DOHH2 (cell line): ENCODE results near the gene PDHB.

ENCODE experiments used
- EZH2phosphoT487 ChIP-seq: fragments of 200-600 bp; sonication (generic); IDR thresholded peaks from 2 replicates; pipeline ENCODE4 v1.6.1; 2017; ENCODE audit warnings: borderline replicate concordance, mild to moderate bottlenecking, antibody characterized with exemption, low read length, moderate library complexity, mixed read lengths
- TF ChIP-seq, protein P1 (sequence below): fragments of 200-600 bp; sonication (generic); IDR thresholded peaks from one replicate; pipeline ENCODE4 v1.5.1; 2014; ENCODE audit warnings: antibody characterized with exemption, mild to moderate bottlenecking, low read depth, low read length; ENCODE audit not compliant: poor library complexity, severe bottlenecking

DNA sequence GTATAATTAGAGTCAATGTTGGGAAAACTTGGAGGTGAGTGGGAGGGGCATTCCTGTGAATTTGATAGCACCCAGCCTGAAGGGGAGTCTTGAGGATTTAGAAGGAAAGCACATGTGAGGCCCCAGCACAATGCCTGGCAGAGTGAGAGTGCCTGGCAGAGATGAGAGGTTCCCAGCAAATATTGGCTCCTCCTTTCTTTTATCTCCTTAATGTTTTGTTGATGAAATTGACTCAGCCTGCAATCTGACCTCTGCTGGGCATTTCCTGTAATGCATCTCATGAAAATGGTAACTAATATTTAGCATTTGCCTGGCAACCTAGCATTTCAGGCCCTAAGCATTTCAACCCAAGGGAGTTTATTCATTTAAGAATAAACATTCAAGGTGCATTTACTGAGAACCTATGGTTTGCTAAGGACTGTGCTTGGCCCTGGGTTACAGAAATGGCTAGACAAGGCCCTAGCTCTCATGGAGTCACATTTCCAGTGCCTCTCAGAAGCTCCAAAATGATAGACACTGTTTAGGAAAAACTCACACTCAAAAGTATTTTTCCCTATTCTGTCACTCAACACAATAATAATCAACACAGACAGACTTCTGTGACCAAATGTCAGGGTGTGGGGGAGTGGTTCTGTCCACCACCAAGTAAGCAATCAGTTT lies 19.0 kb downstream of the PDHB start:
- TF ChIP-seq, protein P1, sequence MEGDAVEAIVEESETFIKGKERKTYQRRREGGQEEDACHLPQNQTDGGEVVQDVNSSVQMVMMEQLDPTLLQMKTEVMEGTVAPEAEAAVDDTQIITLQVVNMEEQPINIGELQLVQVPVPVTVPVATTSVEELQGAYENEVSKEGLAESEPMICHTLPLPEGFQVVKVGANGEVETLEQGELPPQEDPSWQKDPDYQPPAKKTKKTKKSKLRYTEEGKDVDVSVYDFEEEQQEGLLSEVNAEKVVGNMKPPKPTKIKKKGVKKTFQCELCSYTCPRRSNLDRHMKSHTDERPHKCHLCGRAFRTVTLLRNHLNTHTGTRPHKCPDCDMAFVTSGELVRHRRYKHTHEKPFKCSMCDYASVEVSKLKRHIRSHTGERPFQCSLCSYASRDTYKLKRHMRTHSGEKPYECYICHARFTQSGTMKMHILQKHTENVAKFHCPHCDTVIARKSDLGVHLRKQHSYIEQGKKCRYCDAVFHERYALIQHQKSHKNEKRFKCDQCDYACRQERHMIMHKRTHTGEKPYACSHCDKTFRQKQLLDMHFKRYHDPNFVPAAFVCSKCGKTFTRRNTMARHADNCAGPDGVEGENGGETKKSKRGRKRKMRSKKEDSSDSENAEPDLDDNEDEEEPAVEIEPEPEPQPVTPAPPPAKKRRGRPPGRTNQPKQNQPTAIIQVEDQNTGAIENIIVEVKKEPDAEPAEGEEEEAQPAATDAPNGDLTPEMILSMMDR: peak; percentile 76
- no peak for TF ChIP-seq EZH2phosphoT487
